GM12875 (cell line): Measurements from ENCODE around the gene APOL4.
A peak's percentile ranks its signal among the peaks of the same experiment; 100 is the strongest.

Source experiments
- H3K4me3 ChIP-seq: one replicate; pipeline ENCODE4 v1.5.1; 2011; ENCODE audit warnings: low read depth, low read length, control low read depth
- CTCF ChIP-seq: IDR thresholded peaks from 2 replicates; pipeline ENCODE4 v1.5.1; 2011; ENCODE audit warnings: low read depth, mild to moderate bottlenecking, control low read depth, inconsistent platforms, low read length, moderate library complexity, borderline replicate concordance; ENCODE audit not compliant: insufficient read depth

APOL4 gene

DNA sequence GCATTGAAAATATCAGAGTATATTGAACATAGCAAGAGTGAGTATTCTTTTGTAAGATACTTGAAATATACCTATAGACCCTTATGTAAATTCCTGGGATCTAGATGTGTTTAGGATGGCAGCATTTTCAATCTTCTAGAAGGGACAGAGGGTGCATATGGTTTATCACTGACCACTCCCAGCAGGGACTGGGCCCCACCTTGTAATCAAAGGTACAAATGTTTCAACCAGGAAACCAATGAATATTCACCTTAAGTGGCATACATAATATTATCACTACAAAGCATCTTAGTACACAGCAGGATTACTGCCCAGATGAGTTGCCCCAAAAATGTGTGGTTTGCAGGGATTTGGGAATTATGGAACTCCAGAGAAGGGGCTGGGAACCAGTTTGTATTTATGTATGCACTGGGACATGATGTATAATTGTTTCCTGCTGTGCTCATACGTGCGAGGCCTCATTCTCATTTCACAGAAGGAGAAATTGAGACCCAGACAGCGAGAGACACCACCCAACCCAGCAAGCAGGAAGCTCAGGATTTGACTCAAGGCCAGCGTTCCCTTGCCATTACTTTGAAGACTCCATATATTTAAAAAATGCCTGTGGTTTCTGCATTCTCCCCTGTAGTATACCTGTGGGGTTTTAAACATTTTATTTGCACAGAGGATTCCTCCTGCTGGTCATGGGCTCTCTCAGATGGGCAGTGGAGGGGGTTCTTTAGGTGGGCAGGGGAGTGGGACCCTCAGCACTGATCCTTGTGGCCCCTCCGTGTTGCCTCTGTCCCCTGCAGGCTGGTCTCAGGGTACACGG, 5.2 kb downstream of the APOL4 start:
- no peak for TF ChIP-seq CTCF
- H3K4me3 ChIP-seq, result no peak overlapping the region

GRCh38 chr22:36194971-36195370, 6.6 kb downstream of the APOL4 start:
- TF ChIP-seq CTCF, result peak; percentile 71
- H3K4me3 ChIP-seq, result no peak overlapping the region

GRCh38 chr22:36194385-36194784, 7.2 kb downstream of the APOL4 start:
- no peak for TF ChIP-seq CTCF

GRCh38 chr22:36193577-36193976, 8.0 kb downstream of the APOL4 start:
- no peak overlapping the region for H3K4me3 ChIP-seq
- no peak for TF ChIP-seq CTCF

More at GRCh38 chr22:36194385-36194784, 7.2 kb downstream of the APOL4 start:
- no peak overlapping the region for H3K4me3 ChIP-seq

GRCh38 chr22:36193171-36193570, 8.4 kb downstream of the APOL4 start:
- TF ChIP-seq CTCF, result no peak
- no peak overlapping the region for H3K4me3 ChIP-seq

- no peak overlapping the region for H3K4me3 ChIP-seq
These were observed 9.1 kb downstream of the APOL4 start for GRCh38 chr22:36192542-36192941.

More at GRCh38 chr22:36192542-36192941, 9.1 kb downstream of the APOL4 start:
- no peak for TF ChIP-seq CTCF
